ENCODE data around the gene ATG2B. TPM values are rescaled to one million over a fixed set of nuclear protein-coding genes. Genes with fewer than 3 reads are reported as not detected.

The ATG2B gene
- total RNA-seq, 1 donor from 2014 or later: 21.0 TPM

- ATAC-seq (ENCODE audit: low read depth) (no peak), DNase-seq (no peak)
- Mint-ChIP-seq H3K27me3 (peaks cover 10% of the 10 kb centered on the region), H3K4me3 (no peak overlapping the region), H3K4me1 (no peaks in the 10 kb centered on the region), H3K36me3 (ENCODE audit: low read depth) (no peaks in the 10 kb centered on the region), H3K27ac (no peak overlapping the region), H3K9me3 (no peaks in the 10 kb centered on the region)
- ChIA-PET CTCF (no interaction called here), POLR2A (no interaction called here)
- no peak for TF ChIP-seq CTCF (IDR thresholded peaks at IDR 0.05)
- intact Hi-C loops (cut with micrococcal nuclease): no loop called here
These were observed 94.4 kb downstream of the ATG2B start for GRCh38 chr14:96268431-96269358.

DNA sequence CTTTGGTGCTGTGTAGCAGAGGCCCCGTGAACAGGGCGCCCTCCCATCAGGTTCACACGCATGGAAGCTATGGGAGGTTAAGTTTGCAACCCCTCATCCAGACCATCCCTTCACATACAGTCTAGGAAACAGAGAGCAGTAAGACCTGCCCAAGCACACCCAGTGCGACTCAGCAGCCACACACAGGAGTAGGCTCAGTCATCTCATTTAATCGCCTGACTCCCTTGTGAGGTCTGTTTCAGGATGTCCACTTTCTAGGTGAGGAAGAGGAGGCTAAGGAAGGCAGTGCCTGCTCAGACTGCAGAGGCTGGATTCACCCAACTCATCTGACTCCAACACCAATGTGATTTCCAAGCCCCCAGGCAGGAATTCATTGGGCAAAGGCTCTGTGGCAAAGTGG, 95.2 kb downstream of the ATG2B start:
- Mint-ChIP-seq H3K4me1 (no peaks in the 10 kb centered on the region), H3K4me3 (no peak overlapping the region), H3K27ac (no peak overlapping the region), H3K27me3 (peaks cover 10% of the 10 kb centered on the region), H3K9me3 (no peaks in the 10 kb centered on the region), H3K36me3 (ENCODE audit: low read depth) (no peaks in the 10 kb centered on the region)
- DNase-seq (no peak), ATAC-seq (ENCODE audit: low read depth) (no peak)
- ChIA-PET CTCF (no interaction called here), POLR2A (no interaction called here)
- no peak for TF ChIP-seq CTCF (IDR thresholded peaks at IDR 0.05)
- intact Hi-C loops (cut with micrococcal nuclease): no loop called here

GRCh38 chr14:96267336-96267735, 95.8 kb downstream of the ATG2B start:
- Mint-ChIP-seq H3K4me3 (no peak overlapping the region), H3K27me3 (peaks cover 10% of the 10 kb centered on the region), H3K9me3 (no peaks in the 10 kb centered on the region), H3K4me1 (no peaks in the 10 kb centered on the region), H3K36me3 (ENCODE audit: low read depth) (no peaks in the 10 kb centered on the region), H3K27ac (no peak overlapping the region)
- CTCF ChIA-PET: no interaction called here
- ATAC-seq (ENCODE audit: low read depth) (no peak), DNase-seq (no peak)
- TF ChIP-seq CTCF (IDR thresholded peaks at IDR 0.05): no peak
- intact Hi-C loops (cut with micrococcal nuclease): no loop called here
- POLR2A ChIA-PET: no interaction called here

DNA sequence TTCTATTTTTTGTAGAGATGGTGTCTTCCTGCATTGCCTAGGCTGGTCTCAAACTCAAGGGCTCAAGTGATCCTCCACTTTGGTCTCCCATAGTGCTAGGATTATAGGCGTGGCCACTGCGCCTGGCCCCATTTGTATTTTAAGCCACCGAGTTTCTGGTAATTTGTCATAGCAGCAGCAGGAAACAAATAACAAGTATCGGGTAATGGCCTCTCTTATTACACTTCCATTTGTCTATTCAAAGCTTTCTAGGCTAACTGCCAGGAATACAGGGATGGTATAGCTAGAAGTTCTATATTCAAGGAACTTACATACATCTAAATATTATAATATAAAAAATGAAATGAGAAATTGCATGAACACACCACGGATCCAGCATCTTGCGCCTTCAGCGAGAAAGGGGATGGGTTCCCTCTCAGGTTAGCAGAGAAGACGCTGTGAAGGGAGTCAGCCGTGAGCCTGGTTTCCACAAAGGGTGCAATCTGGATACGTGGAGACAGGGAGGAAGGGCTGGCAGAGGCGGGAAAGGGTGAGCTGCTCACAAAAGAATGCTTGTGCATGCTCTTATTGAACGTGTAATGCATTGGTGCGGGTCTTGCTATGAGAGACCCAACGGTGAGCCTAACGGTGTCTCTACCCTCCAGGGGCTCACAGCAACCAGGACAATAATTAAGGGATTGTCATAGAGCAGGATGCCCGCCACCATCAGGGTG, 97.6 kb downstream of the ATG2B start:
- ChIA-PET POLR2A (no interaction called here), CTCF (no interaction called here)
- intact Hi-C loops (cut with micrococcal nuclease): no loop called here

More for the DNA sequence above, 97.6 kb downstream of the ATG2B start:
- Mint-ChIP-seq H3K27me3 (peaks cover 10% of the 10 kb centered on the region), H3K4me1 (no peaks in the 10 kb centered on the region), H3K4me3 (no peak overlapping the region), H3K9me3 (no peaks in the 10 kb centered on the region), H3K27ac (no peak overlapping the region), H3K36me3 (ENCODE audit: low read depth) (no peaks in the 10 kb centered on the region)
- ATAC-seq (ENCODE audit: low read depth) (no peak), DNase-seq (no peak)
- TF ChIP-seq CTCF (IDR thresholded peaks at IDR 0.05): no peak
